HepG2 (cell line): ENCODE data around the gene ACTG2. TPM values are rescaled to one million over a fixed set of nuclear protein-coding genes. Genes with fewer than 3 reads are reported as not detected.

ENCODE experiments used
- ATAC-seq: fragments of 200-7000 bp; cut with Tn5 transposase; 3 replicates; pipeline ENCODE4 v1.9.1; 2020; ENCODE audit warnings: mild to moderate bottlenecking, moderate library complexity
- BruUV-seq: library from RNA; stranded (reverse); fragments of 400-500 nt; replicated peaks from 2 replicates; lab custom pipeline; 2021; lab: Mats Ljungman, UMichigan
- CTCF ChIA-PET: fragments of 300-600 bp; formaldehyde crosslinking; extraction: SDS; loops from one replicate; lab custom pipeline; 2021; ENCODE audit warnings: low total read pairs, inconsistent platforms, low intra/inter-chr PET ratio; lab: Yijun Ruan, JAX
- POLR2A ChIA-PET: fragments of 350-600 bp; sonication (Branson Sonifier 250); formaldehyde crosslinking; loops from one replicate; lab custom pipeline; 2020; ENCODE audit warnings: antibody characterized with exemption, inconsistent platforms; lab: Yijun Ruan, JAX
- DNase-seq: peaks from one replicate; pipeline ENCODE4 v3.0.0-alpha.2; 2015; ENCODE audit warnings: low spot score
- FAIRE-seq: peaks from 3 replicates; lab custom pipeline; 2011; peaks lifted over from hg19 to GRCh38; lab: Jason Lieb, UNC
- H2AFZ ChIP-seq: one replicate; pipeline ENCODE4 v1.6.1; 2011; ENCODE audit warnings: low read length, inconsistent platforms
- H3K27ac ChIP-seq: fragments of 300-600 bp; 3 replicates; pipeline ENCODE4 v1.8.0; 2011; ENCODE audit warnings: mixed run types, mild to moderate bottlenecking, mixed read lengths, low read length, inconsistent platforms; ENCODE audit not compliant: insufficient read depth; ENCODE audit errors: extremely low read length
- H3K27me3 ChIP-seq, 2 experiments: fragments of 200-600 bp in 1 of 2; 2 replicates in 1 of 2; 3 replicates in 1 of 2; pipeline versions ENCODE4 v1.6.0 to v1.8.0; 2011; ENCODE audit warnings: low read length in 2 of 2, mild to moderate bottlenecking in 2 of 2, moderate library complexity in 2 of 2, inconsistent platforms in 1 of 2; ENCODE audit not compliant: insufficient read depth in 2 of 2, control insufficient read depth in 1 of 2
- H3K36me3 ChIP-seq, 2 experiments: fragments of 200-600 bp in 1 of 2; replicated peaks in 1 of 2; 2 replicates in 1 of 2; 3 replicates in 1 of 2; pipeline versions ENCODE4 v1.5.1 to v1.8.0; 2011; ENCODE audit warnings: low read length in 2 of 2, inconsistent platforms in 1 of 2; ENCODE audit not compliant: insufficient read depth in 2 of 2, control insufficient read depth in 1 of 2
- H3K4me1 ChIP-seq: 2 replicates; pipeline ENCODE4 v1.5.1; 2012; ENCODE audit warnings: low read length, inconsistent platforms; ENCODE audit not compliant: insufficient read depth
- H3K4me2 ChIP-seq: 2 replicates; pipeline ENCODE4 v1.6.0; 2011; ENCODE audit warnings: low read depth, low read length, inconsistent platforms
- H3K4me3 ChIP-seq, 3 experiments: fragments of 200-600 bp in 1 of 3; sonication (generic), shearing (Covaris generic) in 1 of 3; replicated peaks in 1 of 3; 2 replicates each; pipeline ENCODE4 v1.5.1; 2011 to 2016; ENCODE audit warnings: low read length in 3 of 3, inconsistent platforms in 2 of 3, low read depth in 2 of 3, mild to moderate bottlenecking in 2 of 3, control low read depth in 1 of 3, mixed read lengths in 1 of 3; ENCODE audit not compliant: insufficient read depth in 1 of 3
- H3K79me2 ChIP-seq: one replicate; pipeline ENCODE4 v1.6.1; 2011; ENCODE audit warnings: low read length, inconsistent platforms; ENCODE audit not compliant: insufficient read depth
- H3K9ac ChIP-seq: 2 replicates; pipeline ENCODE4 v1.6.0; 2011; ENCODE audit warnings: mild to moderate bottlenecking, low read depth, low read length, inconsistent platforms; ENCODE audit not compliant: insufficient read depth
- H3K9me3 ChIP-seq: 2 replicates; pipeline ENCODE4 v1.5.1; 2012; ENCODE audit warnings: mild to moderate bottlenecking, low read length
- H4K20me1 ChIP-seq: 2 replicates; pipeline ENCODE4 v1.6.0; 2011; ENCODE audit warnings: inconsistent platforms, mild to moderate bottlenecking, low read length, moderate library complexity; ENCODE audit not compliant: insufficient read depth
- FOXJ3 ChIP-seq: sonication (generic); formaldehyde crosslinking; IDR thresholded peaks from 2 replicates; pipeline ENCODE4 v1.4.0; 2020; ENCODE audit warnings: missing genetic modification reagents, mild to moderate bottlenecking, borderline replicate concordance
- HDAC2 ChIP-seq: sonication (generic); formaldehyde crosslinking; IDR thresholded peaks from 2 replicates; pipeline ENCODE4 v1.4.0; 2020; ENCODE audit warnings: missing genetic modification reagents
- HNF4G ChIP-seq, 2 experiments: sonication (generic) in 1 of 2; formaldehyde crosslinking in 1 of 2; IDR thresholded peaks; 2 replicates each; pipeline versions ENCODE4 v1.4.0 to v1.6.1; 2011 to 2020; ENCODE audit warnings: borderline replicate concordance in 2 of 2, low read depth in 2 of 2, mild to moderate bottlenecking in 2 of 2, low read length in 1 of 2, missing genetic modification reagents in 1 of 2, moderate library complexity in 1 of 2
- NR2F1 ChIP-seq, 2 experiments: fragments of 450-650 bp in 1 of 2; formaldehyde crosslinking in 1 of 2; IDR thresholded peaks; 2 replicates each; pipeline versions ENCODE4 v1.5.0 to v1.6.1; 2016 to 2020; ENCODE audit warnings: mild to moderate bottlenecking in 1 of 2, missing compliant biosample characterization in 1 of 2, missing genetic modification reagents in 1 of 2, moderate library complexity in 1 of 2
- PAX8 ChIP-seq: sonication (generic); formaldehyde crosslinking; IDR thresholded peaks from 2 replicates; pipeline ENCODE4 v1.8.0; 2022; ENCODE audit warnings: mild to moderate bottlenecking, missing genetic modification reagents, borderline replicate concordance
- RNF2 ChIP-seq: fragments of 450-650 bp; conservative IDR thresholded peaks from 2 replicates; pipeline ENCODE4 v1.6.1; 2016; ENCODE audit warnings: low read depth
- SRSF1 ChIP-seq: fragments of 200-400 bp; formaldehyde crosslinking; optimal IDR thresholded peaks from 2 replicates; pipeline ENCODE3; 2017; ENCODE audit warnings: mild to moderate bottlenecking, low read depth, low read length, moderate library complexity
- TARDBP ChIP-seq: sonication (generic); formaldehyde crosslinking; IDR thresholded peaks from 2 replicates; pipeline ENCODE4 v1.8.0; 2022; ENCODE audit warnings: mild to moderate bottlenecking, missing genetic modification reagents
- ZNF331 ChIP-seq: sonication (generic); formaldehyde crosslinking; IDR thresholded peaks from 2 replicates; pipeline ENCODE4 v1.4.0; 2020; ENCODE audit warnings: missing genetic modification reagents
- ZNF674 ChIP-seq: sonication (generic); formaldehyde crosslinking; IDR thresholded peaks from 2 replicates; pipeline ENCODE4 v1.5.0; 2020; ENCODE audit warnings: low read depth, mild to moderate bottlenecking, missing genetic modification reagents
- in situ Hi-C: cut with HindIII; loops from 2 replicates; pipeline ENCODE4 v1.10.0; 2017; ENCODE audit warnings: low pct_unique_long_range_greater_than_20kb; ENCODE audit not compliant: extremely low pct_ligation_motif_present
- intact Hi-C: fragments of 100-400 bp; cut with micrococcal nuclease; formaldehyde crosslinking; loops from one replicate; pipeline ENCODE4 v1.10.0; 2022; ENCODE audit not compliant: unreplicated experiment
- polyA plus RNA-seq, 8 experiments: library from polyadenylated mRNA; depleted of rRNA in 3 of 8; stranded (reverse) in 7 of 8; unstranded in 1 of 8; fragments of >200 nt; fragmentation: Illumina TruSeq in 4 of 8; extraction: Trizol in 4 of 8; gene quantifications; 2 replicates each; pipeline versions ENCODE4 v1.2.1 to v1.2.3, GENCODE V29; 2011 to 2016; ENCODE audit warnings: low read depth in 4 of 8, missing spikeins in 1 of 8, mixed read lengths in 1 of 8; ENCODE audit not compliant: insufficient read depth in 1 of 8
- total RNA-seq, 5 experiments: library from RNA; depleted of rRNA; stranded (reverse); fragments of >200 nt; fragmentation: Illumina TruSeq; extraction: Trizol; gene quantifications; 2 replicates each; pipeline ENCODE4 v1.2.3, GENCODE V29; 2016; ENCODE audit warnings: low read depth in 1 of 5
- TF ChIP-seq, protein P1 (sequence below): sonication (generic); formaldehyde crosslinking; IDR thresholded peaks from 2 replicates; pipeline ENCODE4 v1.4.0; 2020; ENCODE audit warnings: missing genetic modification reagents
- TF ChIP-seq, protein P2 (sequence below): sonication (generic); formaldehyde crosslinking; IDR thresholded peaks from 2 replicates; pipeline ENCODE4 v1.4.0; 2020; ENCODE audit warnings: low read depth, mild to moderate bottlenecking, missing genetic modification reagents
- TF ChIP-seq, protein P3 (sequence below): IDR thresholded peaks from 2 replicates; pipeline ENCODE4 v1.6.1; 2018; ENCODE audit warnings: missing genetic modification reagents, mild to moderate bottlenecking, missing compliant biosample characterization

The ACTG2 gene
- total and polyA plus RNA-seq, 2 of the 13 experiments (the other 11 are each of a cell fraction or from before 2014, with no cell fraction given): 0.13 TPM; not detected in 1

DNA sequence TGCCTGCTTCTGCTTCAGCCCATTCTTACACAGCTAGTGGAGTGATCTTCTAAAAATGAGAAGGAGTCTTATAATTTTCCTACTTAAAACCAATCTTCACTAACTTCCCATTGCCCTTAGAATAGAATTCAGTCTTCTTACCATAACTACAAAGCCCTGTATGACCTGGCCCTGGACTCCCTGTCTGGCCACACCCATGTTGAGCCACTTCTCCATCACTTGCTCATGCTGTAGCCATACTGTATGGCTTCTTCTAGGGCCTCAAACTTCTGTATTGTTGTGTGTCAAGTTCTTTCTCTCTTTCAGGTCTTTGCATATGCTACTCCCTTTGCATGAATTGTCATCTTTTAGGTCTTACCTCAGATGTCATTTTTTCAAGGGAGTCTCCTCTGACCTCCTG lies 45.1 kb downstream of the ACTG2 start:
- in situ Hi-C loops: no loop called here
- FAIRE-seq (no peak), ATAC-seq (no peak), DNase-seq (no peak)
- intact Hi-C loops: no loop called here
- ChIA-PET CTCF (no interaction called here), POLR2A (no interaction called here)
- Histone ChIP-seq H4K20me1 (peaks cover 14% of the 10 kb centered on the region), H3K27ac (no peak overlapping the region), H3K4me2 (no peak overlapping the region), H3K27me3 (no peaks in the 10 kb centered on the region), H3K4me1 (no peaks in the 10 kb centered on the region), H2AFZ (no peak overlapping the region), H3K79me2 (peaks cover 68% of the 10 kb centered on the region), H3K36me3 (peaks cover 13 to 63% of the 10 kb centered on the region in 2 experiments), H3K9me3 (no peaks in the 10 kb centered on the region), H3K9ac (no peak overlapping the region), H3K4me3 (no peak overlapping the region)
- no TSS peak for BruUV-seq
- no peak for TF ChIP-seq TARDBP (CRISPR knock-in tag)
- TF ChIP-seq FOXJ3 (CRISPR knock-in tag): no peak
- TF ChIP-seq, protein P1, sequence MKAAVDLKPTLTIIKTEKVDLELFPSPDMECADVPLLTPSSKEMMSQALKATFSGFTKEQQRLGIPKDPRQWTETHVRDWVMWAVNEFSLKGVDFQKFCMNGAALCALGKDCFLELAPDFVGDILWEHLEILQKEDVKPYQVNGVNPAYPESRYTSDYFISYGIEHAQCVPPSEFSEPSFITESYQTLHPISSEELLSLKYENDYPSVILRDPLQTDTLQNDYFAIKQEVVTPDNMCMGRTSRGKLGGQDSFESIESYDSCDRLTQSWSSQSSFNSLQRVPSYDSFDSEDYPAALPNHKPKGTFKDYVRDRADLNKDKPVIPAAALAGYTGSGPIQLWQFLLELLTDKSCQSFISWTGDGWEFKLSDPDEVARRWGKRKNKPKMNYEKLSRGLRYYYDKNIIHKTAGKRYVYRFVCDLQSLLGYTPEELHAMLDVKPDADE (CRISPR knock-in tag): no peak
- no peak for TF ChIP-seq HDAC2
- no peak for TF ChIP-seq SRSF1
- TF ChIP-seq PAX8 (CRISPR knock-in tag): no peak
- TF ChIP-seq RNF2: no peak
- TF ChIP-seq ZNF331 (CRISPR knock-in tag): no peak
- TF ChIP-seq, protein P2, sequence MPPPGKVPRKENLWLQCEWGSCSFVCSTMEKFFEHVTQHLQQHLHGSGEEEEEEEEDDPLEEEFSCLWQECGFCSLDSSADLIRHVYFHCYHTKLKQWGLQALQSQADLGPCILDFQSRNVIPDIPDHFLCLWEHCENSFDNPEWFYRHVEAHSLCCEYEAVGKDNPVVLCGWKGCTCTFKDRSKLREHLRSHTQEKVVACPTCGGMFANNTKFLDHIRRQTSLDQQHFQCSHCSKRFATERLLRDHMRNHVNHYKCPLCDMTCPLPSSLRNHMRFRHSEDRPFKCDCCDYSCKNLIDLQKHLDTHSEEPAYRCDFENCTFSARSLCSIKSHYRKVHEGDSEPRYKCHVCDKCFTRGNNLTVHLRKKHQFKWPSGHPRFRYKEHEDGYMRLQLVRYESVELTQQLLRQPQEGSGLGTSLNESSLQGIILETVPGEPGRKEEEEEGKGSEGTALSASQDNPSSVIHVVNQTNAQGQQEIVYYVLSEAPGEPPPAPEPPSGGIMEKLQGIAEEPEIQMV (CRISPR knock-in tag): no peak
- TF ChIP-seq, protein P3, sequence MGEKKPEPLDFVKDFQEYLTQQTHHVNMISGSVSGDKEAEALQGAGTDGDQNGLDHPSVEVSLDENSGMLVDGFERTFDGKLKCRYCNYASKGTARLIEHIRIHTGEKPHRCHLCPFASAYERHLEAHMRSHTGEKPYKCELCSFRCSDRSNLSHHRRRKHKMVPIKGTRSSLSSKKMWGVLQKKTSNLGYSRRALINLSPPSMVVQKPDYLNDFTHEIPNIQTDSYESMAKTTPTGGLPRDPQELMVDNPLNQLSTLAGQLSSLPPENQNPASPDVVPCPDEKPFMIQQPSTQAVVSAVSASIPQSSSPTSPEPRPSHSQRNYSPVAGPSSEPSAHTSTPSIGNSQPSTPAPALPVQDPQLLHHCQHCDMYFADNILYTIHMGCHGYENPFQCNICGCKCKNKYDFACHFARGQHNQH (CRISPR knock-in tag): no peak
- TF ChIP-seq NR2F1 (CRISPR knock-in tag; IDR thresholded peaks at IDR 0.05): no peak
- TF ChIP-seq ZNF674 (CRISPR knock-in tag): no peak
- no peak for TF ChIP-seq HNF4G (IDR thresholded peaks at IDR 0.05; ENCODE audit: borderline replicate concordance, low read depth, low read length)
- no peak for TF ChIP-seq HNF4G (CRISPR knock-in tag; IDR thresholded peaks at IDR 0.05; ENCODE audit: borderline replicate concordance, low read depth)
